Smooth muscle cell of trachea (primary cell): ENCODE results near the gene HSP90AB1. TPM values are rescaled to one million over a fixed set of nuclear protein-coding genes. Genes with fewer than 3 reads are reported as not detected.

Source experiments
- total RNA-seq: library from RNA; depleted of rRNA; stranded (reverse); fragments of >200 nt; gene quantifications from 2 replicates; pipeline ENCODE4 v1.2.1, GENCODE V29; 2014

Gene HSP90AB1
- 491 and 610 TPM in 2 replicates for total RNA-seq

DNA sequence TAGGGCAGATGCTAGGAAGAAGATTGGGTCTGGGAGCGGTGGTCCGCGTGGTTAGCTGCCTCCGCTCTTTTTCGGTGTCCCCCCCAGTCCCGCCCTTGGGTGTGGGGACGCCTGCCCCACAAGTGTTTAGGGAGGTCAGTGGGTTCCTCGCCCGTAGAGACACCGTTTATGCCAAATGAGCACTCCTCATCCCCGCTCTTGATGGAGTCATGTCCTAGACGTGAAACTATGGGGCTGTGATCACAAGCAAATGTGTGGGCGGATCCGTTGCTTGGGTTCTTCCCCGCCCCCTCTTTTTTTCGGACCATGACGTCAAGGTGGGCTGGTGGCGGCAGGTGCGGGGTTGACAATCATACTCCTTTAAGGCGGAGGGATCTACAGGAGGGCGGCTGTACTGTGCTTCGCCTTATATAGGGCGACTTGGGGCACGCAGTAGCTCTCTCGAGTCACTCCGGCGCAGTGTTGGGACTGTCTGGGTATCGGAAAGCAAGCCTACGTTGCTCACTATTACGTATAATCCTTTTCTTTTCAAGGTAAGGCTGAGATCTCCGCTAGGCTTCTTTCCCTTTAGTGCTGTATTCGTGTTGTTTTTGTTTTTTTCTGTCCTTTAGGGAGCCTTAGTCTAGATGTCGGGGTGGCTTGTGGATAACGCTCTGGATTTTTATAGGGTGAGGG, at the start of gene HSP90AB1:
Gene HSP90AB1 (plus strand): TSS at position 439 of the 675 bp plus-strand sequence. CDS start 1,529 bp downstream, outside the sequence.

GRCh38 chr6:44216677-44217331, 30.1 kb upstream of the HSP90AB1 start, which contains the start of gene MYMX:
Gene MYMX, plus strand, starts transcription at chr6:44216926. Its CDS starts 546 bp downstream, at chr6:44217472.

DNA sequence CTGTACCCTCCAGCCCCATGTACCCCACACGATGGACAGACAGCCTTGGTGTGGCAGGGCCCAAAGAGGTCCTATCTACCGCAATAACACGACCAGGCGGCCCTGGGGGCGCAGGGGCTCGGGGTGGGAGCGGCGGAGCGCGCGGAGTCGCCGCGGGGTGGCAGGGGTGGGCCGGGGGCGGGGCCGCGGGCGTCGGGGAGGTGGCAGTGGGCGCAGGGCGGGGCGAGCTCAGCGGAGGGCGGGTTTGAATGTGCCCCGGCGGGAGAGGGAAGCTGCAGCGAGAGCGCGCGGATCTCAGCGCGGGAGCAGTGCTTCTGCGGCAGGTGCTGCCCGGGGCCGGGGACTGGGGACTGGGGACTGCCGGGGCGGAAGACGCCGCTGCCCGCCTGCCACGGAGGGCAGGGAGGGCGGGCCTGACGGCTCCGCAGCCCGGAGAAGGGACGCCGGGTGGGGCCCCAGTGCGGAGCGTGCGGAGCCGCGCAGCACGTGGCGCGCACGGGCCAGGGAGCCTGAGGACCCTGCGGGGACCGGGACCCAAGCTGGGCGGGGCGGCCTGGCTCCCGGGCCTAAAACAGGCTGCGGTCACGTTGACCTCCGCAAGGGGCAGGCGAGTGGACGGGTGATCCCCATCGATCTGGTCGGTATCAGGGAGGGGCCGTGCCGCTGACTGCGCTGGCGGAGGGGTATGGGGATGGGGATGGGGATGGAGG, 23.4 kb upstream of the HSP90AB1 start, which contains the start of gene SLC29A1:
Gene SLC29A1 (plus strand): TSS at position 277 of the 710 bp plus-strand sequence. CDS start 3,719 bp downstream, outside the sequence.

GRCh38 chr6:44257025-44257752, 10.3 kb downstream of the HSP90AB1 start, which contains the start of gene SLC35B2:
Gene SLC35B2, minus strand, starts transcription at chr6:44257528. Its CDS starts 118 bp downstream, at chr6:44257410.

GRCh38 chr6:44265007-44265721, 18.3 kb downstream of the HSP90AB1 start, which contains the start of gene NFKBIE:
Gene NFKBIE, minus strand, starts transcription at chr6:44265551. Its CDS starts 205 bp downstream, at chr6:44265346.

GRCh38 chr6:44269921-44270525, 23.1 kb downstream of the HSP90AB1 start, which contains the start of gene TMEM151B:
Gene TMEM151B, plus strand, starts transcription at chr6:44270450. Its CDS starts 293 bp downstream, at chr6:44270743.

Other genes starting within 250 kb of the HSP90AB1 start
- 41.4 and 57.6 TPM in 2 replicates for gene MRPL14, start 119.6 kb upstream of the HSP90AB1 start, total RNA-seq
- gene TMEM63B, start 119.5 kb upstream of the HSP90AB1 start, total RNA-seq = 30.8 and 55.9 TPM in 2 replicates
- 0.15 and 0.33 TPM in 2 replicates for gene CAPN11, start 88.3 kb upstream of the HSP90AB1 start, total RNA-seq
- gene MYMX, start 30.2 kb upstream of the HSP90AB1 start, total RNA-seq = 0.17 TPM in 1 of 2 replicates, not detected in the other
- gene SLC29A1, start 23.5 kb upstream of the HSP90AB1 start, total RNA-seq = 9.5 and 19.2 TPM in 2 replicates
- gene SLC35B2, start 10.4 kb downstream of the HSP90AB1 start, total RNA-seq = 82.6 and 106 TPM in 2 replicates
- 4.7 and 10.1 TPM in 2 replicates for gene NFKBIE, start 18.4 kb downstream of the HSP90AB1 start, total RNA-seq
- gene TMEM151B, start 23.3 kb downstream of the HSP90AB1 start, total RNA-seq = under 0.01 TPM in 2 replicates
- 24.1 and 28.1 TPM in 2 replicates for gene AARS2, start 66.2 kb downstream of the HSP90AB1 start, total RNA-seq
- not detected in 2 replicates for gene SPATS1, start 95.5 kb downstream of the HSP90AB1 start, total RNA-seq
- gene CDC5L, start 140.6 kb downstream of the HSP90AB1 start, total RNA-seq = 17.9 and 26.5 TPM in 2 replicates